SKM-1 (cell line): ENCODE measurements around the gene TBC1D17.

Experiments
- DNase-seq: peaks from one replicate; lab custom pipeline; 2025; ENCODE audit not compliant: unreplicated experiment; lab: John Stamatoyannopoulos, UW

TBC1D17 gene

GRCh38 chr19:49890349-49891311 is 13.1 kb downstream of the TBC1D17 start:
- DNase-seq: no peak

- DNase-seq: no peak
Measured at GRCh38 chr19:49891393-49891792, 13.9 kb downstream of the TBC1D17 start.

DNA sequence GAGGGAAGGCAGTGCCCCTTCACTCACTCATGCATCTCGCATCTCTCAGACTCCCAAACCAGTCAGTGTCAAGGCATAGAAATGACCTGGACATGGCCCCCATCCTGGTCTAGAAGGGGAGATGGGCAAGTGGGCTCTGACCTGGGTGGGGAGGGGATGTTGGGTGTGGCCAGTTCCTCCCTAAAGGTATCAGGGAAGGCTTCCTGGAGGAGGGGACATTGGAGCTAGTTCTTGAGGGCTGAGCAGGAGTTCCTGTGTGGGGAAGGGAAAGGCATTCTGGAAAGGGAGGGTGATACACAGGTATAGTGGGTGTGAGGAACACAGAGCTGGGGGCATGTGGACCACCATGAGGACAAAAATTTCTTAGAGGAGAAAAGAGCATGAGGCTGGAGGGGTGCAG is 15.2 kb downstream of the TBC1D17 start:
- DNase-seq: no peak

GRCh38 chr19:49894011-49894664 is 16.6 kb downstream of the TBC1D17 start:
- no peak for DNase-seq

DNA sequence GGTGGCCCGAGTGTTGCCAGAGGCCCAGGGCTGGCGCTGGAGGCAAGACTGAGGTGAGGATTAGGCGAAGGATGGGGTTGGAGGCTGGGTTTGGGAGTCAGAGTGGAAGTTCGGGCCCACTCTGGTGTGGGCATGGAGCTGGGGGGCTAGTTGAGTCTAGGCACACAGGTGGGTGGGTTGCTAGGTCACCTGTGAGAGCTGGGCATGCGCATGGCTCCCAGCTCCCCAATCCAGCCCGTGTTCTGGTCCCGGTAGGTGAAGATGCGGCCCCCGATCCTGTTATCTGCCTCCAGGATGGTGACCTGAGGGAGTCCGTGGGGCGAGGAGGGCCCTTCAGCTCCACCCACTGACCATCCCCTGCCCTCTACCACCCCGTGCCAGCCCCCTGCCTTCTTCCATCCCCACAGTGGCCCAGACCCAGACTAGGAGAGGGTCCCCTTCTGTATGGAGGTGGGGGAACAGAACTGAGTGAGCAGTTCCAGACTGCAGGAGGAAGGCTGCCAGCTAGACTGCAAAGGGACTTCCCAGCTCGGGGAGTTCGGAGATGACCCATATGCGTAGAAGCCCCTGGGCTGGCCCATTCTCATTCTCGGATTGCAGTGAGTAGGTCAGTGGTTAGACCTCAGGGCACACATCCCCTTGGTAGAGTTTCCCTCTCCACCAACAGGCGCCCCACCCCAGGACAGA is 17.5 kb downstream of the TBC1D17 start:
- DNase-seq: no peak

DNA sequence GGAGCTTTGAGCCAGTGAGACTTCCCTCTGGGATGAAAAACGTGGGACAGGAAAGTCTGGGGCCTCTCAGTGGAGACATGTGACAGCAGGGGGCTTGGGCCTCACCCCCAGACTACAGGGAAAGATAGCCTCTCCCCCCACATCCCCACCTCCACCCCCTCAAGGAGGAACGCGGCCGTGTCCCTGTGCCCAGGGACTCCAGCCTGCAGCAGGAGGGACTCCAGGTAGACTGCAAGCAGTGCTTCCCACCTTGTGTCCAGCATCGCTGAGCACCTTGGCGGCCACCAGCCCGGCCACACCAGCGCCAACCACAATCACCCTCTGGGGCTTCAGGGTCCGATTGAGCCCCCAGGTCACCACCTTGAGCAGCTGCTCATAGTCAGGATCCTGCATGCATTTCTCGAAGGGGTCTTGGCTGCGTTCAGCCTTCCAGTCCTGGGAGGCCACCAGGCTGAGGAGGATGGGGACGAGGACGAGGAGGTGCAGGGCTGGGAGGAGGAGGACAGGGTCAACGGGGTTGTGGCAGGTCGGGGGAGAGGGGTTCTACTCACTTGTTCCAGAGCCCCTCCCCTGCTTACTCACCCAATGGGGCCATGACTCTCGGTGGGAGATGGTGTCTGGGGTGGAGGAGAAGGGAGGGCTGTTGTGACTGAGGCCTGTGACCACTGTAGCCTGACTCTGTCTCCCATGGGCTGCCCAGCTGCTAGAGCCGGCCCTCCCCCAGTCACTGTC is 18.2 kb downstream of the TBC1D17 start:
- DNase-seq: no peak

GRCh38 chr19:49896863-49897621 is 19.5 kb downstream of the TBC1D17 start, which contains the start of gene IL4I1:
Gene IL4I1, minus strand, starts transcription at chr19:49896887. Its CDS starts 727 bp downstream, at chr19:49896160.
- no peak for DNase-seq

DNA sequence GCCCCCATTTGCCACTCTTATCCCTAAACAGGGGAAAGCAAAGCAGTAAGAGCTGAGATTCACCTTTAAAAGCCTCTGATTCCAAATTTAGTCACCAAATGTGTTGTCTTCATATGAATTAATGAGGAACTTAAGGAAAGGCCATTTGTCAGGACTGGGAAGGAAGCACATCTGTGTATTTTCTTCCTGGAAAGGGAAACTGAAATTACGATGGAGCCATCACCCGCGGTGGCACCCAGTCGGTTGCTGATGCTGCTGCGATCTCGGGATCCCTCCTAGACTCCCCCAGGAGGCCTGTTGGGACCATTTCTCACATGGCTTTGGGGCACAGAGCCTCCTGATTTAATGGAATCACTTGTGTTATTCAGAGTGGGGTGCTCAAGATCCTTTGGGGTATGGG is 26.6 kb downstream of the TBC1D17 start:
- DNase-seq: no peak

GRCh38 chr19:49906879-49907564 is 29.5 kb downstream of the TBC1D17 start:
- no peak for DNase-seq

DNA sequence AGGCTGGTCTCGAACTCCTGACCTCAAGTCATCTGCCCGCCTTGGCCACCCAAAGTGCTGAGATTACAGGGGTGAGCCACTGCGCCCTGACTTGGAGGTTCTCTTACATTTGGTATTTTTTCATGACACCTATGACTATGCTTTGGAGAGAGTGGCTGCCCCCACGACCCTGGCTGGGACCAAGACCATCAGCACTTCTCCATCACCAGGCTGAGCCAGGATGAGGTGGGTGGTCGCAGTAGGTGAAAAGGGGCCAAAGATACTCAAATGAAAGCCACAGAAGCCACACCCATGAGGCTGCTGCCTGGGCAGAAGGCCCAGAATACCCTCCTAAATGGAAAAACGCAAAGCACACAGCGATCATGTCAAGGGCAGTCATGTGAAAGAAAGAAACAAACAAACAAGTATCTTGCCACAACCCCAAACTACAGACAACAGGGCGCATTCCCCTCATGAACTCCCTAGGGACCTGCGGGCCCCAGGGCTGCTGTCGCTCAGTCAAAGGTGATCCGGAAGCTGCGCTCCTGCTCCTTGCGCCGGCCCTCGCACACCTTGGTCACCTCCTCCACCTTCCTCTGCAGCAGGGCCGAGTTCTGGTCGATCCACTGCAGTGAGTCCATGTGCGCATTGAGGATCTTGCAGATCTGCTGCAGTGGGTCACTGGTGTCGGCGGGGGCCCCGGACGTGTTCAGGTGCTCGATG is 30.4 kb downstream of the TBC1D17 start:
- DNase-seq: no peak

- no peak for DNase-seq
Measured at GRCh38 chr19:49908480-49909420, 31.2 kb downstream of the TBC1D17 start.

- DNase-seq: no peak
Measured at GRCh38 chr19:49910179-49910578, 32.7 kb downstream of the TBC1D17 start.

GRCh38 chr19:49911381-49912145 is 34.1 kb downstream of the TBC1D17 start:
- DNase-seq: peak; percentile 2

DNA sequence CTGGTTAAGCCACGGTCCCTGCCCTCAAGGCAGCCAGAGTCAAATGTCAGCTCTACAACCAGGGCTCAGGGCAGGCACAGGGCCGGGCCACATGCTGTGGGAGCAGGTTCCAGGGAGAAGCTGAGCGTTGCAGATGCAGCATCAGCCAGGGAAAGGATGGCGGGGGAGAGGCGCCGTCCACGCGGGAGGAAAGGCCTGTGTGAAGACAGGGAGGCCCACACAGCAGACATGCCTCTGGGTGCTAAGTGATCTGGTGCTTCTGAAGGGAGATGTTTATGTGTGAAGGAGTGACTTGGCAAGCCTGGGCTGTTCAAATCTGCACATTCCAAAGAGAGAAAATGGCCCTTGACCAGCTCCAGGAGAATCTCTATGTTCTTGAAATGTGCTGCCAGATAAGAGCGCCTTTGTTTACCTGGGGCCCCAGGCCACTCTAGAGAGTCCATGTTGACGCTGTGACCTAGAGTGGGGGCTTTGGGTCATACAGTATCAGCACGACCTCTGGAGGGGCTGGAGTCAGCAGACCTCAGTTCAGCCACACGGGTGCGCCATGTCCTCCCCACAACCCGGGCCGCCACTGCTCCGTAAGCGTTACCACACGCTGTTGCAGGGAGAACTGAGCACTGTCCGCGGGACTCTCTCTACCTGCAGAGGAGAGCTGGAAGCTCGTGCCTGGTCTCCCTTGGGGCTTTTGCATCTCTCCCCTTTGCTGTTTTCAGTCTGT is 35.6 kb downstream of the TBC1D17 start:
- no peak for DNase-seq

DNA sequence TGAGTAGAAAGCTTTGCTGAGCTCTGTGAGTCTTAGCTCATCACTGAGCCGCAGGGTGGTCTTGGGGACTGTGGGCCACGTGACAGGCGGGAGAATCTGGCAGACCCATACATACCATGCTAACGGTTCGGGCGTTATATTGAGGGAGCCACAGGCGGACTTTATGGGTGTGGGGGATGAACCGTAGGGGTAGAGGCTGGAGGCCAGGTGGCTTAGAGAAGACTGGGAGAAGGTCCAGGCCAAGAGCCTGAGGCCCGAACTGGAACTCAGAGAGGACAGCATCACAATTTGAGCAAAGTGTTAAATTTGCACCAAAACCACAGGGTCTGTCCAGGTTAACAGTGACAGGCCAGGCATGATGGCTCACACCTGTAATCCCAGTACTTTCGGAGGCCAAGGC is 36.2 kb downstream of the TBC1D17 start:
- no peak for DNase-seq

- no peak for DNase-seq
Measured at GRCh38 chr19:49915271-49915670, 37.8 kb downstream of the TBC1D17 start.
